Lower leg skin (tissue), 3 donors: ENCODE measurements around the gene SHC3.

Source experiments
- CTCF ChIP-seq, 3 donors: fragments of 450-650 bp; IDR thresholded peaks; one replicate each; pipeline ENCODE4 v1.5.1; 2016; ENCODE audit warnings: antibody characterized with exemption in 3 of 3, mild to moderate bottlenecking in 3 of 3, moderate library complexity in 2 of 3
- POLR2A ChIP-seq, 2 donors: fragments of 450-650 bp; IDR thresholded peaks; one replicate each; pipeline ENCODE4 v1.6.1; 2016 to 2017; ENCODE audit warnings: antibody characterized with exemption in 2 of 2, mild to moderate bottlenecking in 1 of 2, moderate library complexity in 1 of 2

- TF ChIP-seq POLR2A (IDR thresholded peaks at IDR 0.05) (no peak), CTCF (IDR thresholded peaks at IDR 0.05) (no peak)
Measured at GRCh38 chr9:88990729-88991065, 187.9 kb downstream of the SHC3 start.
